Measurements from ENCODE around the gene UPP1. TPM values are rescaled to one million over a fixed set of nuclear protein-coding genes. Genes with fewer than 3 reads are reported as not detected.

The UPP1 gene
- total RNA-seq, 4 donors from 2014 or later, result 7.1 to 26.8 (median 10.6) TPM

- Histone ChIP-seq H3K9me3 (no peaks in the 10 kb centered on the region), H3K27ac (replicated peaks in 1 of 4) (no peak overlapping the region), H3K36me3 (no peaks in the 10 kb centered on the region), H3K4me1 (no peaks in the 10 kb centered on the region), H3K4me3 (no peak overlapping the region), H3K27me3 (no peaks in the 10 kb centered on the region)
- intact Hi-C loops (cut with DNase I), result no loop called here
- no peak for TF ChIP-seq POLR2A (IDR thresholded peaks at IDR 0.05; ENCODE audit: low read depth)
- TF ChIP-seq POLR2AphosphoS5 (IDR thresholded peaks at IDR 0.05), result no peak
- no peak for TF ChIP-seq EP300 (IDR thresholded peaks at IDR 0.05)
- TF ChIP-seq CTCF (IDR thresholded peaks at IDR 0.05), result peak in 2 of 3 experiments; percentile 12 to 24
- WGBS, result 83% methylated on average over 8 of the region's 8 CpGs
- DNase-seq (ENCODE audit: extremely low spot score), result no peak
These were observed 65.8 kb downstream of the UPP1 start for GRCh38 chr7:48154792-48155413.

Other genes with a start within 250 kb of the UPP1 start
- 1 to 10 TPM in 1 of 4 donors, under 1 TPM in 3; 0.50 to 1.7 (median 0.73) TPM for gene PKD1L1, start 140.8 kb upstream of the UPP1 start, total RNA-seq
- 10 to 100 TPM; 11.5 to 15.6 (median 13.7) TPM for gene HUS1, start 109.7 kb upstream of the UPP1 start, total RNA-seq
- gene SUN3, start 60.2 kb upstream of the UPP1 start, total RNA-seq, result not detected
- not detected for gene C7orf57, start 53.7 kb upstream of the UPP1 start, total RNA-seq
- under 1 TPM in 3 of 4 donors, not detected in 1; under 0.01 to 0.26 (median 0.06) TPM for gene ABCA13, start 82.2 kb downstream of the UPP1 start, total RNA-seq